GM13976 (cell line): ENCODE results near the gene MRPL1.

Experiments used
- DNase-seq: peaks from one replicate; pipeline ENCODE4 v3.0.0; 2012; ENCODE audit warnings: low spot score
- CTCF ChIP-seq: IDR thresholded peaks from 2 replicates; pipeline ENCODE4 v1.5.1; 2012; ENCODE audit warnings: borderline replicate concordance, mild to moderate bottlenecking; ENCODE audit not compliant: insufficient read depth; ENCODE audit errors: extremely low read depth, missing control alignments, control extremely low read depth
- in situ Hi-C: fragments of 300-500 bp; cut with MboI; formaldehyde crosslinking; loops from one replicate; pipeline ENCODE4 v1.12.0; 2022; ENCODE audit warnings: low sequenced_read_pairs, mixed read lengths, inconsistent platforms; ENCODE audit not compliant: unreplicated experiment

The MRPL1 gene

GRCh38 chr4:77833126-77833724 lies 29.4 kb upstream of the MRPL1 start:
- no peak for TF ChIP-seq CTCF
- in situ Hi-C loops: no loop called here
- DNase-seq: no peak

GRCh38 chr4:77834403-77834802 lies 28.2 kb upstream of the MRPL1 start:
- DNase-seq: no peak
- TF ChIP-seq CTCF: no peak
- in situ Hi-C loops: no loop called here

- in situ Hi-C loops: no loop called here
- TF ChIP-seq CTCF: no peak
- no peak for DNase-seq
Measured at GRCh38 chr4:77843628-77844027, 19.0 kb upstream of the MRPL1 start.

- DNase-seq: no peak
- no peak for TF ChIP-seq CTCF
- in situ Hi-C loops: no loop called here
Measured at GRCh38 chr4:77844363-77844762, 18.3 kb upstream of the MRPL1 start.

GRCh38 chr4:77845400-77845799 lies 17.2 kb upstream of the MRPL1 start:
- in situ Hi-C loops: no loop called here

GRCh38 chr4:77845929-77846328 lies 16.7 kb upstream of the MRPL1 start:
- DNase-seq: no peak
- in situ Hi-C loops: no loop called here
- no peak for TF ChIP-seq CTCF

More at GRCh38 chr4:77845400-77845799, 17.2 kb upstream of the MRPL1 start:
- DNase-seq: no peak
- TF ChIP-seq CTCF: no peak
